ENCODE data around the gene ARID1A.

GRCh38 chr1:26701266-26701994 lies 5.6 kb downstream of the ARID1A start:
- TF ChIP-seq CTCF (IDR thresholded peaks at IDR 0.05) (no peak), RNF2 (IDR thresholded peaks at IDR 0.05; ENCODE audit: borderline replicate concordance, low read depth) (no peak), CEBPB (IDR thresholded peaks at IDR 0.05) (no peak), BCL3 (IDR thresholded peaks at IDR 0.05) (no peak), HDAC2 (IDR thresholded peaks at IDR 0.05) (no peak), MAX (IDR thresholded peaks at IDR 0.05) (no peak), POLR2A (IDR thresholded peaks at IDR 0.05; ENCODE audit: low read length) (no peak), NR3C1 (IDR thresholded peaks at IDR 0.05) (no peak), SMC3 (IDR thresholded peaks at IDR 0.05) (no peak), EP300 (IDR thresholded peaks at IDR 0.05) (no peak), RAD21 (conservative IDR thresholded peaks at IDR 0.05 in 1 of 2, IDR thresholded peaks at IDR 0.05 in 1 of 2) (no peak), REST (IDR thresholded peaks at IDR 0.05) (peak; percentile 43; the same call in 1 of the 2 replicates), USF2 (IDR thresholded peaks at IDR 0.05) (no peak)
